Sigmoid colon (tissue), 7 donors: ENCODE data around the gene ABCC8. TPM values are rescaled to one million over a fixed set of nuclear protein-coding genes. Genes with fewer than 3 reads are reported as not detected.

ENCODE experiments used
- DNase-seq: peaks from one replicate; pipeline ENCODE4 v3.0.0-alpha.2; 2019
- H3K27ac ChIP-seq, 4 donors: fragments of 200-600 bp; sonication (generic); one replicate each; pipeline ENCODE4 v1.5.1; 2016 to 2019; ENCODE audit warnings: mild to moderate bottlenecking in 1 of 4
- H3K27me3 ChIP-seq, 3 donors: fragments of 200-600 bp; sonication (generic); one replicate each; pipeline ENCODE4 v1.5.1; 2019; ENCODE audit warnings: mild to moderate bottlenecking in 1 of 3
- H3K36me3 ChIP-seq, 4 donors: fragments of 200-600 bp; sonication (generic); one replicate each; pipeline ENCODE4 v1.5.1; 2016 to 2019
- H3K4me1 ChIP-seq, 4 donors: fragments of 200-600 bp; sonication (generic); one replicate each; pipeline ENCODE4 v1.5.1; 2017 to 2019
- H3K4me3 ChIP-seq, 4 donors: fragments of 200-600 bp; sonication (generic); one replicate each; pipeline ENCODE4 v1.5.1; 2017 to 2019; ENCODE audit warnings: mild to moderate bottlenecking in 2 of 4, moderate library complexity in 1 of 4
- H3K9me3 ChIP-seq, 4 donors: fragments of 200-600 bp in 3 of 4; sonication (generic) in 3 of 4; one replicate each; pipeline versions ENCODE4 v1.5.1 to v1.6.1; 2013 to 2019
- EP300 ChIP-seq, 4 donors: sonication (generic); formaldehyde crosslinking; IDR thresholded peaks; one replicate each; pipeline ENCODE4 v1.6.1; 2017; ENCODE audit warnings: antibody characterized with exemption in 4 of 4
- POLR2A ChIP-seq, 2 donors: fragments of 450-650 bp; IDR thresholded peaks; one replicate each; pipeline ENCODE4 v1.6.1; 2016; ENCODE audit warnings: antibody characterized with exemption in 2 of 2, mild to moderate bottlenecking in 2 of 2, moderate library complexity in 2 of 2
- POLR2AphosphoS5 ChIP-seq, 4 donors: sonication (generic); formaldehyde crosslinking; IDR thresholded peaks; one replicate each; pipeline ENCODE4 v1.6.1; 2017; ENCODE audit warnings: antibody characterized with exemption in 4 of 4
- WGBS, 2 donors: extraction: QIAGEN DNeasy Blood & Tissue Kit; methylation state at CpG; one replicate each; pipeline ENCODE4 v1.1.7; 2013; 5-methylcytosine and 5-hydroxymethylcytosine counted together
- intact Hi-C: fragments of 100-400 bp; cut with DNase I; formaldehyde crosslinking; loops from one replicate; pipeline ENCODE4 v1.15.1; 2023
- polyA plus RNA-seq, 3 donors: library from polyadenylated mRNA; stranded (reverse); fragments of 200-250 nt; gene quantifications; one replicate each; pipeline ENCODE4 v1.2.3, GENCODE V29; 2013
- total RNA-seq, 4 donors: library from RNA; depleted of rRNA; stranded (reverse); fragments of >200 nt; gene quantifications; one replicate each; pipeline ENCODE4 v1.1.0, GENCODE V29; 2016
- TF ChIP-seq, protein P1 (sequence below), 4 experiments: fragments of 450-650 bp in 3 of 4; fragments of 200-600 bp in 1 of 4; IDR thresholded peaks; one replicate each; pipeline ENCODE4 v1.5.1; 2016 to 2019; ENCODE audit warnings: antibody characterized with exemption in 4 of 4, mild to moderate bottlenecking in 3 of 4, moderate library complexity in 2 of 4
- donor health status: healthy with polysubstance abuse.
- donor health status: Bipolar disorder and iron deficiency.
- donor health status: healthy.

ABCC8 gene
- total and polyA plus RNA-seq, 7 donors: 0.23 to 9.7 (median 2.6) TPM

DNA sequence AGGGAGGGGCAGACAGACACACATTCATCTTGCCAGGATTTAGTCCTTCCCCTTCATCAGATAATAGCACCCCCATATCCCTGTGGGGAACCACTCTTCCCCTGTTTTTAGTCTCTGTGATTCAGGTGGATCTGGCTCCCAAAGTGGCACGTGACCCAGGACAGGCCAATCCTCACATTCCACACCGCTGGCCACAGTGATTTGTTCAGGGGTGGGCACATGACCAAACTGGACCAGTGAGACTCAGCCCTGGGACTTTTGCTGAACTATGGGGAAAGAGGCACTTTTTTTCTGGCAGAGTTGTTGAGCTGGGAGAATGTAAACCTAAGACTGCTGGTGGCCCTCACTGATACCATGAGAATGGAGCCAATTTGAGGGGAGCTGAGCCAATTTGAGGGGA lies 69.1 kb downstream of the ABCC8 start:
- H3K27ac ChIP-seq: no peak overlapping the region
- intact Hi-C loops: no loop called here
- 93 to 94% methylated on average over 2 of the region's 2 CpGs for WGBS, 2 donors

DNA sequence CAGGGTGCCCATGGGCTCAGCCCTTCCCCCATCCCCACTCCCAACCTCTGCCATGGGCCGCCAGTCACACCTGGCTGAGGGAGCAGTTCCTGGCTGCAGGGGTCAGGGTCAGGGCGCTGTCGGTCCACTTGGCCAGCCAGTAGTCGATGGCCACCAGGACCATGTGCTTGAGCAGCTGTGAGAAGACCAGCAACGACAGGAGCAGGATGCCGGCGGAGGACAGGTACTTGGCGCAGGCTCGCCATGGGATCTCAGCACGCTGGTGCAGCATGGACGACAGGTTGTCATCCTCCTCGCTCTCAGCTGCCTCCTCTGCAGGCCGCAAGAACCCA lies 69.9 kb downstream of the ABCC8 start:
- no peaks in the 10 kb centered on the region for H3K27me3 ChIP-seq
- WGBS, 2 donors: 95 to 96% methylated on average over 13 of the region's 13 CpGs
- TF ChIP-seq EP300 (IDR thresholded peaks at IDR 0.05) (no peak), POLR2AphosphoS5 (IDR thresholded peaks at IDR 0.05) (no peak), POLR2A (IDR thresholded peaks at IDR 0.05) (no peak)
- TF ChIP-seq, protein P1, sequence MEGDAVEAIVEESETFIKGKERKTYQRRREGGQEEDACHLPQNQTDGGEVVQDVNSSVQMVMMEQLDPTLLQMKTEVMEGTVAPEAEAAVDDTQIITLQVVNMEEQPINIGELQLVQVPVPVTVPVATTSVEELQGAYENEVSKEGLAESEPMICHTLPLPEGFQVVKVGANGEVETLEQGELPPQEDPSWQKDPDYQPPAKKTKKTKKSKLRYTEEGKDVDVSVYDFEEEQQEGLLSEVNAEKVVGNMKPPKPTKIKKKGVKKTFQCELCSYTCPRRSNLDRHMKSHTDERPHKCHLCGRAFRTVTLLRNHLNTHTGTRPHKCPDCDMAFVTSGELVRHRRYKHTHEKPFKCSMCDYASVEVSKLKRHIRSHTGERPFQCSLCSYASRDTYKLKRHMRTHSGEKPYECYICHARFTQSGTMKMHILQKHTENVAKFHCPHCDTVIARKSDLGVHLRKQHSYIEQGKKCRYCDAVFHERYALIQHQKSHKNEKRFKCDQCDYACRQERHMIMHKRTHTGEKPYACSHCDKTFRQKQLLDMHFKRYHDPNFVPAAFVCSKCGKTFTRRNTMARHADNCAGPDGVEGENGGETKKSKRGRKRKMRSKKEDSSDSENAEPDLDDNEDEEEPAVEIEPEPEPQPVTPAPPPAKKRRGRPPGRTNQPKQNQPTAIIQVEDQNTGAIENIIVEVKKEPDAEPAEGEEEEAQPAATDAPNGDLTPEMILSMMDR (IDR thresholded peaks at IDR 0.05): no peak
- H3K4me1 ChIP-seq: peaks cover 0 to 14% (median 2%) of the 10 kb centered on the region in 4 donors
- H3K27ac ChIP-seq: no peak overlapping the region
- DNase-seq: peak; percentile 65
- H3K4me3 ChIP-seq: no peak overlapping the region
- no peaks in the 10 kb centered on the region for H3K36me3 ChIP-seq
- intact Hi-C loops: no loop called here
- H3K9me3 ChIP-seq: no peaks in the 10 kb centered on the region

More for the DNA sequence above, 69.1 kb downstream of the ABCC8 start:
- no peaks in the 10 kb centered on the region for H3K9me3 ChIP-seq
- no peak for DNase-seq
- peaks cover 0 to 14% (median 2%) of the 10 kb centered on the region in 4 donors for H3K4me1 ChIP-seq
- no peak for TF ChIP-seq POLR2A (IDR thresholded peaks at IDR 0.05)
- TF ChIP-seq, protein P1 (IDR thresholded peaks at IDR 0.05): no peak
- no peak for TF ChIP-seq EP300 (IDR thresholded peaks at IDR 0.05)
- no peak for TF ChIP-seq POLR2AphosphoS5 (IDR thresholded peaks at IDR 0.05)
- no peaks in the 10 kb centered on the region for H3K36me3 ChIP-seq
- no peak overlapping the region for H3K4me3 ChIP-seq
- no peaks in the 10 kb centered on the region for H3K27me3 ChIP-seq

DNA sequence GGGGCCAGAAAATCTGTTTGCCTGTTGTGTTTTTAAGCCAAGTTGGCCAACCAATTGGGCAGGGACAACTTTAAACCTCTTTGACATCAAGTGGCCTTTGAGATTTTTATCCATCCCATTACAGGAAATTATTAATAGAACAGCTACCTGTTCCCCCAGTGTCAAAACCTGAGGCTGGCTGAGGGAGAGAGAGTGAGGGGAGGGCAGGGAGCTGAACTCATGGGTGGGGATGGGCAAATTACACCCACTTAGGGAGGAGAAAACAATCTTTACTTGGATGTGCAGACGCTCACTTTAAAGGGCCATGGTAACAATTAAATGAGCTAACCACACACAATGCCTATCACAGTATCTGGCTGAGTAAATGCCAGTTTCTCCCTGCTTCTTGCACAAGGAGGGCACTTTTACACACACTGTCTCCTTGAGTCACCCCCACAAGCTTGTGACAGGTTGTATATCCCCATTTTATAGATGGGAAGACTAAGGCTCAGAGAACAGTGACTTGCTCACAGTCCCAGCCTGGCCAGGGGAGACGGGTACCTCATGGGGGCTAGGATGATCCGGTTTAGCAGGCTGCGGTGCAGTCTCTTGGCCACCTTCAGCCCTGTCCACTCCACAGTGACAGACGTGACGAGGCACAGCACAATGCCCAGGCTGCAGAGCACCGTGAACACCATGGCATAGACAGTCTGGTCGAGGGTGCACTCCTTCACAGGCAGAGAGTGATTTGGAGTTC lies 70.4 kb downstream of the ABCC8 start:
- H3K4me3 ChIP-seq: no peak overlapping the region
- H3K4me1 ChIP-seq: peaks cover 0 to 14% (median 2%) of the 10 kb centered on the region in 4 donors
- TF ChIP-seq, protein P1 (IDR thresholded peaks at IDR 0.05): no peak
- TF ChIP-seq EP300 (IDR thresholded peaks at IDR 0.05) (no peak), POLR2AphosphoS5 (IDR thresholded peaks at IDR 0.05) (no peak), POLR2A (IDR thresholded peaks at IDR 0.05) (no peak)
- no peaks in the 10 kb centered on the region for H3K36me3 ChIP-seq
- peak overlapping the region in 3 of 4 donors; percentile 27 to 38 (median 37) for H3K27ac ChIP-seq
- no peaks in the 10 kb centered on the region for H3K9me3 ChIP-seq
- 90% methylated on average over 8 of the region's 8 CpGs for WGBS, 2 donors
- H3K27me3 ChIP-seq: no peaks in the 10 kb centered on the region
- intact Hi-C loops: no loop called here
- no peak for DNase-seq

DNA sequence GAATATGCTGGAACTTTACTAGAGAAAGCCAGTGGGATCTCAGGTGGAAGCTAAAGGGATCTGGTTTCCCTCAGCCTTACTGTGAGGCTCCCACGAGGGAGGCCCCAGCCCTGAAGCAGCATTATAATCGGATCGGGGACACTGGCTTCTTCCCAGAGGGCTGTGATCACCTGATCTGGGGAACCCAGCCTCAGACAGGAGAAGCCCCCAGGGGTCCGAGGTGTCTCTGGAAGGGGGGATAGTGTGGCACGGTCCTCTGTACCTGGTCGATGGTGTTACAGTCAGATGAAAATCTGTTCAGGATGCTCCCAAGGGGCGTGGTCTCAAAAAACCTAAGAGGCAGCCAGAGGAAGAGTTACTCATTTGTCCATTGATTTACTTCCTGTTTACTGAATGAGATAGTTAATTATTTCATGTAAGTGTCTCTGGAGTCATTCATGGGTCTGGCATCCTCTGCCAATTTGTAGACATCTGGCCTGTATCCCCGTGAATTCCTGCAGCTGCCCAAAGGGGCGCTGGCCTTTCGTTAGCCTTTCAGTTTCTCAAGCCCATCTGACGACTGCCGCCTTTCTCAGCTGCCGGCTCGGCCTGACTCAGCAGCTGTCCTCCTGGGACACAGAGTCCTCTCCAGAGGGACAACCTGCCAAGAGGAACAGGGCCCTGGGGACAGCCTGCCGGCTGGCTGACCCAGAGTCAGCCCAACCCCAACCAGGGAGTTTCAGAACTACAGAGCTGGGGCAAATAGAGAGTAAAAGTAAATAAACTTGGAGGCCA lies 71.2 kb downstream of the ABCC8 start:
- H3K4me3 ChIP-seq: no peak overlapping the region

More for the DNA sequence above, 71.2 kb downstream of the ABCC8 start:
- no peaks in the 10 kb centered on the region for H3K36me3 ChIP-seq
- H3K27me3 ChIP-seq: no peaks in the 10 kb centered on the region
- no peaks in the 10 kb centered on the region for H3K9me3 ChIP-seq
- H3K4me1 ChIP-seq: peaks cover 0 to 14% (median 2%) of the 10 kb centered on the region in 4 donors
- intact Hi-C loops: no loop called here
- 36 to 60% methylated on average over 15 of the region's 15 CpGs for WGBS, 2 donors
- TF ChIP-seq POLR2A (IDR thresholded peaks at IDR 0.05) (no peak), POLR2AphosphoS5 (IDR thresholded peaks at IDR 0.05) (peak in 3 of 4 donors; percentile 28 to 45 (median 41))
- DNase-seq: peak; percentile 83
- H3K27ac ChIP-seq: peak overlapping the region in 3 of 4 donors; percentile 36 to 38 (median 37)
